ENCODE measurements around the gene TTC3.

TTC3 gene

DNA sequence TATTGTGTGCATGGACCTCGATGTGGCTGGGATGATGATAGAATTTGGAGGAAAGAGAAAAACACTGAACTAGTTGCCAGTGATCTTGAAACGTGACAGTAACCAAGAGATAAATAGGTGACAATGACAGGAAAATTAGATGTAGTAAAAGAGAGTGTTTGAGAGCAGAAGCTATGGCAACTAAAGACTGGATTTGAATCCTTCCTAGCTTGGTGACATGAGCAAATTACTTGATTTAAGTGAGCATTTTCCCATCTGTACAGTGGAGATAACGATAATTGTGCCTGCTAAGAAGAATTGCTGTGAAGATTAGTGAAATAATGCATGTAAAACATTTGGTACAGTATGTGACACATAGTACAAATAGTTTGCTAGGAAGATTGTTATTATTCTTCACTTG is 12.7 kb downstream of the TTC3 start:
- Mint-ChIP-seq H3K4me3 (no peak overlapping the region), H3K4me1 (peaks cover 16% of the 10 kb centered on the region), H3K9me3 (peaks cover under 1% of the 10 kb centered on the region), H3K36me3 (ENCODE audit: low read depth) (peaks cover 27% of the 10 kb centered on the region), H3K27ac (no peak overlapping the region), H3K27me3 (ENCODE audit: low read depth) (no peaks in the 10 kb centered on the region)
- TF ChIP-seq, protein P1, sequence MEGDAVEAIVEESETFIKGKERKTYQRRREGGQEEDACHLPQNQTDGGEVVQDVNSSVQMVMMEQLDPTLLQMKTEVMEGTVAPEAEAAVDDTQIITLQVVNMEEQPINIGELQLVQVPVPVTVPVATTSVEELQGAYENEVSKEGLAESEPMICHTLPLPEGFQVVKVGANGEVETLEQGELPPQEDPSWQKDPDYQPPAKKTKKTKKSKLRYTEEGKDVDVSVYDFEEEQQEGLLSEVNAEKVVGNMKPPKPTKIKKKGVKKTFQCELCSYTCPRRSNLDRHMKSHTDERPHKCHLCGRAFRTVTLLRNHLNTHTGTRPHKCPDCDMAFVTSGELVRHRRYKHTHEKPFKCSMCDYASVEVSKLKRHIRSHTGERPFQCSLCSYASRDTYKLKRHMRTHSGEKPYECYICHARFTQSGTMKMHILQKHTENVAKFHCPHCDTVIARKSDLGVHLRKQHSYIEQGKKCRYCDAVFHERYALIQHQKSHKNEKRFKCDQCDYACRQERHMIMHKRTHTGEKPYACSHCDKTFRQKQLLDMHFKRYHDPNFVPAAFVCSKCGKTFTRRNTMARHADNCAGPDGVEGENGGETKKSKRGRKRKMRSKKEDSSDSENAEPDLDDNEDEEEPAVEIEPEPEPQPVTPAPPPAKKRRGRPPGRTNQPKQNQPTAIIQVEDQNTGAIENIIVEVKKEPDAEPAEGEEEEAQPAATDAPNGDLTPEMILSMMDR (IDR thresholded peaks at IDR 0.05; ENCODE audit: unreplicated experiment in 3 of 3) = no peak

DNA sequence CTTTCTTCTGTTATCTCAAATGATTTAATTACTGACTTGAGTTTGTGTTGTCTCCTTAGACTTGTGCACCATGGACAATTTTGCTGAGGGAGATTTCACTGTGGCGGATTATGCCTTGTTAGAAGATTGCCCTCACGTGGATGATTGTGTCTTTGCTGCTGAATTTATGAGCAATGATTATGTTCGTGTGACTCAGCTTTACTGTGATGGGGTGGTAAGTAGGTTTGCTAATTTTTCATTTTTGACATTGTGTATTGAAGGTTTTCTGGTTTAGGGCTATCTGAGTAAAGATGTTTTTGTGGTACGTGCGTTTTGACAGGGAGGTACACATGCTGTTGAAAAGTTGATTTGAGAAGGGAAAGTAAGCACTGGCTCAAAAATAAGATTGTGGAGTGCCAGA is 14.1 kb downstream of the TTC3 start:
- Mint-ChIP-seq H3K27ac (no peak overlapping the region), H3K4me3 (no peak overlapping the region), H3K27me3 (ENCODE audit: low read depth) (no peaks in the 10 kb centered on the region), H3K36me3 (ENCODE audit: low read depth) (peaks cover 27% of the 10 kb centered on the region), H3K9me3 (no peaks in the 10 kb centered on the region), H3K4me1 (peaks cover 16% of the 10 kb centered on the region)
- TF ChIP-seq, protein P1 (IDR thresholded peaks at IDR 0.05; ENCODE audit: unreplicated experiment in 3 of 3) = peak in 2 of 3 experiments; percentile 10 to 38

DNA sequence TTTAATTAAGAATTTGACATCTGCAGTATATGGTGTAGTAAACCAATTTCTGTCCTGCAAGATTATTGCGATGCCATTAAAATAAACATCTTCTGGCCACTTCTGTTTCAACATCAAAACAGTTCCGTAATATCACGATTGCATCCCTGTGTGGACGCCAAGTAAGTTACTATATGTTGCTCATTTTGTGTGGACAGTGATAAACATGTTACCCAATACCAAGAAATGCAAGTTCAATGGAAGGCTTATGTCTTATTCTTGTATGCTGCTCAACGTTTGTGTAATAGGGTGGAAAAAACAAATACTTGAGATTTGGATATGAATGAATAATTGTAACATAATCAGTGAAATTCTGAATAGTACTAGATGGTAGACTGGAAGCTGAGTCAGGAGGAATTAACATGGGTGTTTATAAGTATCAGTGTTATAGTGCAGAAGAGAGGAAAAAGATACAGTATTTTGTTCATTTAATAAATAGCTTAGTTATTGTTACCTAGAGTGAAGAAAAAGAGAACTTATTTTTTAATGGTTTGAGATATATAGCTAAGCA is 15.2 kb downstream of the TTC3 start:
- H3K27me3 Mint-ChIP-seq (ENCODE audit: low read depth) = no peaks in the 10 kb centered on the region
- H3K4me3 Mint-ChIP-seq = no peak overlapping the region
- no peak overlapping the region for H3K27ac Mint-ChIP-seq
- H3K9me3 Mint-ChIP-seq = no peaks in the 10 kb centered on the region
- TF ChIP-seq, protein P1 (IDR thresholded peaks at IDR 0.05; ENCODE audit: unreplicated experiment in 3 of 3) = no peak
- H3K4me1 Mint-ChIP-seq = peaks cover 10% of the 10 kb centered on the region
- H3K36me3 Mint-ChIP-seq (ENCODE audit: low read depth) = peaks cover 31% of the 10 kb centered on the region

DNA sequence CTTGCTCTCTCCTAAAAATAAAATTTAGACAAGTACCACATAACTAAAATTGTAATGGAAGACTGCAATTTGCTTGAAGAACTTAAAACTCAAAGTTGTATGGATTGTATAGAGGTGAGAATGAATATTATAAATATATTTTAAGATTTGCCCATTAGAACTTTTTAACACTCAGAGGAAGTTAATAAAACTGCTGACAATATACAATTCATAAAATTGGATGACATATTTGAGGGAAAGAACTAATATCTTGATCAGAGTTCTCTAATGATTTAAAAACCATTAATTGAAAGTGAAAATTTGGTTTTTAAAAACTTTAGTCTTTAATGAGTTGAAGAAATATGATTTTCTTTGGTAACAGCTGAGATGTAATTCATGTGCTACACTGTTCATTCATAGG is 20.9 kb downstream of the TTC3 start:
- Mint-ChIP-seq H3K4me1 (peaks cover 16% of the 10 kb centered on the region), H3K36me3 (ENCODE audit: low read depth) (peaks cover 56% of the 10 kb centered on the region), H3K27me3 (ENCODE audit: low read depth) (no peaks in the 10 kb centered on the region), H3K27ac (no peak overlapping the region), H3K4me3 (no peak overlapping the region), H3K9me3 (no peaks in the 10 kb centered on the region)
- TF ChIP-seq, protein P1 (IDR thresholded peaks at IDR 0.05; ENCODE audit: unreplicated experiment in 3 of 3) = no peak

DNA sequence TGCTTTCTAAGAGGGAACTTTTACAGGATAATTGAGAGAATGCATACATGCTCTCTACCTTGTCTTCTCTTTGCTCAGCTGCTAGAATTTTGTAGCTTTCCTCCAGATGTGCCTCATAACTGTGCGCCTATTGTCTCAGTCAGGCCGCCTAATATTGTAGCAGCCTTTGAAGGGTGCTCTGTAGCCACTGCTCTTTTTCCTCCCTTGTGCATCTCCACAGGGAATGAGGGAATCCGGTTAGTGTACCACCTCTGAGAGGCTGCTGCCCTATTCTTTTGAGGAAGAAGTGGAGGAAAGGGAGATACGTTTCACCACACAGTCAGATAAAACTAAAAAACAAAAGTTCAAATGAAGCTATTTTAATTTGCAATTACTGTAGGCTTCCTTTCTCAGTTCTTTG is 22.8 kb downstream of the TTC3 start:
- Mint-ChIP-seq H3K27me3 (ENCODE audit: low read depth) (no peaks in the 10 kb centered on the region), H3K27ac (peak overlapping the region in 1 of 3 experiments; percentile 3), H3K9me3 (no peaks in the 10 kb centered on the region), H3K4me3 (no peak overlapping the region), H3K36me3 (ENCODE audit: low read depth) (peaks cover 64% of the 10 kb centered on the region), H3K4me1 (peaks cover 25% of the 10 kb centered on the region)
- TF ChIP-seq, protein P1 (IDR thresholded peaks at IDR 0.05; ENCODE audit: unreplicated experiment in 3 of 3) = no peak

DNA sequence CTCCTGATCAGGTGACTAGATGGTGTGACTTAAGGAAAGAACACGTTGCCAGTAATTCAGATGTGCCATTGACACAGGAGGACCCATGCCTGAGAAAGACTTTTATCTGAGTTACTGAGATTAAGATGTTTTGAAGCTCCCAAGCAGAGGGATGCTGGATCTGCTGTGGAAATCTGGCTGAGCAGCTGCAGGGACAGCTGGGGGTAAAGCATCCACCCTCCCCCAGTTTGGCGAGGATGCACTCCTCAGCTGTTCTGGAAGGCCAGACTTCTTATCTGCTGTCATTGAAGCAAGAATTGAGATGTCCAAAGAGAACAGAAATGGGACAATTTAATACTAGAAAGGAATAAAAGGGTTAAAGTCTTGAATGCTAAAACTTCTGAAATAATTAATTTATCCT is 25.7 kb downstream of the TTC3 start:
- Mint-ChIP-seq H3K27ac (peak overlapping the region; percentile 19 to 63 (median 56)), H3K27me3 (ENCODE audit: low read depth) (no peaks in the 10 kb centered on the region), H3K36me3 (ENCODE audit: low read depth) (peaks cover 67% of the 10 kb centered on the region), H3K9me3 (peaks cover 3% of the 10 kb centered on the region), H3K4me1 (peaks cover 31% of the 10 kb centered on the region), H3K4me3 (no peak overlapping the region)
- TF ChIP-seq, protein P1 (IDR thresholded peaks at IDR 0.05; ENCODE audit: unreplicated experiment in 3 of 3) = no peak

Data from nephron (organoid).